Gastrocnemius medialis (tissue), 4 donors: ENCODE measurements around the gene E2F3. TPM values are rescaled to one million over a fixed set of nuclear protein-coding genes. Genes with fewer than 3 reads are reported as not detected.

Experiments used
- ATAC-seq, 2 donors: fragments of 150-250 bp; one replicate each; pipeline ENCODE4 v1.9.1; 2016
- DNase-seq, 2 donors: peaks; one replicate each; pipeline ENCODE4 v3.0.0-alpha.2; 2019
- H3K27ac ChIP-seq, 4 donors: fragments of 200-600 bp; sonication (generic); 1 replicate in 1 of 4; 2 replicates in 3 of 4; pipeline ENCODE4 v1.5.1; 2016 to 2018; ENCODE audit warnings: mild to moderate bottlenecking in 2 of 4, moderate library complexity in 1 of 4
- H3K27me3 ChIP-seq, 3 donors: fragments of 200-600 bp; sonication (generic) in 2 of 3; 1 replicate in 1 of 3; 2 replicates in 2 of 3; pipeline versions ENCODE4 v1.5.1 to v1.6.0; 2016 to 2019; ENCODE audit warnings: mild to moderate bottlenecking in 1 of 3, moderate library complexity in 1 of 3
- H3K36me3 ChIP-seq, 2 donors: fragments of 200-600 bp; sonication (generic) in 1 of 2; one replicate each; pipeline ENCODE4 v1.5.1; 2017 to 2018
- H3K4me1 ChIP-seq, 2 donors: fragments of 200-600 bp; sonication (generic) in 1 of 2; one replicate each; pipeline ENCODE4 v1.5.1; 2016 to 2017; ENCODE audit warnings: mild to moderate bottlenecking in 2 of 2
- H3K4me3 ChIP-seq, 4 donors: fragments of 200-600 bp; sonication (generic) in 3 of 4; 1 replicate in 1 of 4; 2 replicates in 3 of 4; pipeline ENCODE4 v1.5.1; 2016 to 2019; ENCODE audit warnings: mild to moderate bottlenecking in 2 of 4
- H3K9me3 ChIP-seq, 3 donors: fragments of 200-600 bp; sonication (generic) in 2 of 3; 1 replicate in 1 of 3; 2 replicates in 2 of 3; pipeline ENCODE4 v1.5.1; 2016 to 2019
- CTCF ChIP-seq, 5 experiments: fragments of 450-650 bp in 3 of 5; fragments of 200-600 bp in 2 of 5; sonication (generic) in 2 of 5; IDR thresholded peaks in 4 of 5; conservative IDR thresholded peaks in 1 of 5; 1 replicate in 4 of 5; 2 replicates in 1 of 5; pipeline ENCODE4 v1.5.1; 2016 to 2019; ENCODE audit warnings: antibody characterized with exemption in 5 of 5, mild to moderate bottlenecking in 3 of 5, moderate library complexity in 3 of 5
- POLR2A ChIP-seq, 2 donors: fragments of 450-650 bp; IDR thresholded peaks; one replicate each; pipeline ENCODE4 v1.6.1; 2017; ENCODE audit warnings: antibody characterized with exemption in 2 of 2, mild to moderate bottlenecking in 2 of 2, moderate library complexity in 2 of 2
- in situ Hi-C, 4 donors: fragments of 200-750 bp; cut with MboI; loops; one replicate each; pipeline versions ENCODE4 v1.15.0 to v1.8.0; 2017; ENCODE audit warnings: low sequenced_read_pairs in 4 of 4
- intact Hi-C: fragments of 100-400 bp; cut with DNase I; formaldehyde crosslinking; loops from one replicate; pipeline ENCODE4 v1.15.1; 2023; ENCODE audit warnings: low total_unique reads
- total RNA-seq, 4 donors: library from RNA; depleted of rRNA; stranded (reverse); fragments of >200 nt; gene quantifications; one replicate each; pipeline versions ENCODE4 v1.1.0 to v1.2.3, GENCODE V29; 2016

Gene E2F3
- total RNA-seq, 4 donors from 2014 or later, result 5.4 to 13.6 (median 10.7) TPM

GRCh38 chr6:20416567-20417345 lies 15.1 kb downstream of the E2F3 start:
- H3K27ac ChIP-seq, result peak overlapping the region; percentile 46 to 84 (median 66)
- no peak for TF ChIP-seq POLR2A (IDR thresholded peaks at IDR 0.05)
- TF ChIP-seq CTCF (IDR thresholded peaks at IDR 0.05 in 4 of 5, conservative IDR thresholded peaks at IDR 0.05 in 1 of 5), result no peak
- H3K4me1 ChIP-seq, result peaks cover 24 to 57% of the 10 kb centered on the region in 2 donors
- no peak overlapping the region for H3K4me3 ChIP-seq
- intact Hi-C loops (no loop called here), in situ Hi-C loops (no loop called here)
- DNase-seq (no peak), ATAC-seq (no peak)
- no peaks in the 10 kb centered on the region for H3K9me3 ChIP-seq
- H3K27me3 ChIP-seq, result no peaks in the 10 kb centered on the region
- H3K36me3 ChIP-seq, result no peaks in the 10 kb centered on the region

GRCh38 chr6:20417819-20418218 lies 16.1 kb downstream of the E2F3 start:
- Histone ChIP-seq H3K27ac (peak overlapping the region in 2 of 4 donors; percentile 7 to 41), H3K4me1 (peaks cover 24 to 47% of the 10 kb centered on the region in 2 donors), H3K36me3 (no peaks in the 10 kb centered on the region), H3K27me3 (no peaks in the 10 kb centered on the region), H3K4me3 (no peak overlapping the region), H3K9me3 (no peaks in the 10 kb centered on the region)
- ATAC-seq (no peak), DNase-seq (no peak)
- no peak for TF ChIP-seq CTCF (IDR thresholded peaks at IDR 0.05 in 4 of 5, conservative IDR thresholded peaks at IDR 0.05 in 1 of 5)
- no peak for TF ChIP-seq POLR2A (IDR thresholded peaks at IDR 0.05)
- intact Hi-C loops (no loop called here), in situ Hi-C loops (no loop called here)

- intact Hi-C loops (no loop called here), in situ Hi-C loops (no loop called here)
- H3K4me1 ChIP-seq, result peaks cover 15 to 51% of the 10 kb centered on the region in 2 donors
- TF ChIP-seq POLR2A (IDR thresholded peaks at IDR 0.05), result no peak
- no peak for TF ChIP-seq CTCF (IDR thresholded peaks at IDR 0.05 in 4 of 5, conservative IDR thresholded peaks at IDR 0.05 in 1 of 5)
- DNase-seq, result no peak
- peak; percentile 44 to 51 for ATAC-seq
- no peaks in the 10 kb centered on the region for H3K36me3 ChIP-seq
- no peaks in the 10 kb centered on the region for H3K27me3 ChIP-seq
- peak overlapping the region in 3 of 4 donors; percentile 15 to 72 (median 68) for H3K27ac ChIP-seq
- no peak overlapping the region for H3K4me3 ChIP-seq
- H3K9me3 ChIP-seq, result no peaks in the 10 kb centered on the region
These were observed 24.8 kb downstream of the E2F3 start for GRCh38 chr6:20426177-20427082.

GRCh38 chr6:20427856-20428255 lies 26.2 kb downstream of the E2F3 start:
- Histone ChIP-seq H3K27me3 (no peaks in the 10 kb centered on the region), H3K4me1 (peaks cover 16 to 55% of the 10 kb centered on the region in 2 donors), H3K27ac (peak overlapping the region in 2 of 4 donors; percentile 68 to 72), H3K9me3 (no peaks in the 10 kb centered on the region), H3K36me3 (no peaks in the 10 kb centered on the region), H3K4me3 (no peak overlapping the region)
- in situ Hi-C loops, result no loop called here
- intact Hi-C loops, result no loop called here
- no peak for ATAC-seq
- no peak for DNase-seq
- no peak for TF ChIP-seq CTCF (IDR thresholded peaks at IDR 0.05 in 4 of 5, conservative IDR thresholded peaks at IDR 0.05 in 1 of 5)
- TF ChIP-seq POLR2A (IDR thresholded peaks at IDR 0.05), result no peak
